PC-9 (cell line): ENCODE measurements around the gene BRCC3. TPM values are rescaled to one million over a fixed set of nuclear protein-coding genes. Genes with fewer than 3 reads are reported as not detected.

ENCODE experiments used
- BruUV-seq: library from RNA; stranded (reverse); fragments of 400-500 nt; replicated peaks from 2 replicates; lab custom pipeline; 2021; lab: Mats Ljungman, UMichigan
- CTCF ChIA-PET: fragments of 300-600 bp; sonication (Branson Sonifier 250); formaldehyde crosslinking; loops from one replicate; lab custom pipeline; 2022; ENCODE audit warnings: antibody characterized with exemption; lab: Charles Lee
- POLR2A ChIA-PET: fragments of 300-600 bp; sonication (Branson Sonifier 250); formaldehyde crosslinking; loops from one replicate; lab custom pipeline; 2022; ENCODE audit warnings: antibody characterized with exemption; ENCODE audit not compliant: unreplicated experiment; lab: Charles Lee
- DNase-seq, 2 experiments: peaks; one replicate each; pipeline versions ENCODE4 v3.0.0 to v3.0.0-alpha.2; 2015 to 2022; ENCODE audit warnings: mixed read lengths in 1 of 2
- H2AFZ ChIP-seq: fragments of 200-600 bp; sonication (generic); 2 replicates; pipeline ENCODE4 v1.8.1; 2017; ENCODE audit warnings: antibody characterized with exemption
- H3F3A ChIP-seq: fragments of 200-600 bp; sonication (generic); 2 replicates; pipeline ENCODE4 v1.8.1; 2017; ENCODE audit warnings: antibody characterized with exemption, mild to moderate bottlenecking, low read depth; ENCODE audit not compliant: insufficient read depth
- H3K27ac ChIP-seq: fragments of 200-600 bp; sonication (generic); 2 replicates; pipeline ENCODE4 v1.6.1; 2016; ENCODE audit warnings: mixed run types
- H3K27me3 ChIP-seq: fragments of 200-600 bp; sonication (generic); 2 replicates; pipeline ENCODE4 v1.6.1; 2016; ENCODE audit warnings: low read depth, mixed run types; ENCODE audit not compliant: insufficient read depth
- H3K36me3 ChIP-seq: fragments of 200-600 bp; sonication (generic); 2 replicates; pipeline ENCODE4 v1.6.1; 2016; ENCODE audit warnings: low read depth, mixed run types
- H3K4me1 ChIP-seq: fragments of 200-600 bp; sonication (generic); replicated peaks from 2 replicates; pipeline ENCODE4 v1.6.1; 2016; ENCODE audit warnings: mixed run types; ENCODE audit not compliant: insufficient read depth
- H3K4me2 ChIP-seq: fragments of 200-600 bp; sonication (generic); 2 replicates; pipeline ENCODE4 v1.6.1; 2017; ENCODE audit warnings: mixed run types
- H3K4me3 ChIP-seq: fragments of 200-600 bp; sonication (generic); 2 replicates; pipeline ENCODE4 v1.6.1; 2016; ENCODE audit warnings: mixed run types
- H3K79me2 ChIP-seq: fragments of 200-600 bp; sonication (generic); 2 replicates; pipeline ENCODE4 v1.6.1; 2017; ENCODE audit warnings: low read depth, mixed run types
- H3K9me2 ChIP-seq: fragments of 200-600 bp; sonication (generic); 2 replicates; pipeline ENCODE4 v1.8.1; 2017; ENCODE audit warnings: mild to moderate bottlenecking; ENCODE audit not compliant: insufficient read depth
- H3K9me3 ChIP-seq: fragments of 200-600 bp; sonication (generic); 2 replicates; pipeline ENCODE4 v1.8.1; 2016; ENCODE audit warnings: low read depth; ENCODE audit not compliant: insufficient read depth
- H4K20me1 ChIP-seq: fragments of 200-600 bp; sonication (generic); 2 replicates; pipeline ENCODE4 v1.8.1; 2017; ENCODE audit not compliant: insufficient read depth
- CTCF ChIP-seq: fragments of 200-600 bp; sonication (generic); conservative IDR thresholded peaks from 2 replicates; pipeline ENCODE4 v1.6.1; 2017; ENCODE audit warnings: mixed run types, antibody characterized with exemption, mild to moderate bottlenecking, moderate library complexity
- EZH2 ChIP-seq: fragments of 200-600 bp; sonication (generic); IDR thresholded peaks from 2 replicates; pipeline ENCODE4 v1.8.0; 2017; ENCODE audit warnings: antibody characterized with exemption, low read depth
- intact Hi-C: fragments of 100-400 bp; cut with micrococcal nuclease; formaldehyde crosslinking; loops from one replicate; pipeline ENCODE4 v1.10.0; 2022; ENCODE audit not compliant: unreplicated experiment
- total RNA-seq: library from RNA; stranded (reverse); gene quantifications from 2 replicates; pipeline ENCODE4 v1.2.3, GENCODE V29; 2021

BRCC3 gene
- total RNA-seq, 1 experiment from 2014 or later: 52.0 TPM

- no TSS peak for BruUV-seq
These were observed 56.6 kb downstream of the BRCC3 start for GRCh38 chrX:155127940-155128339.

GRCh38 chrX:155132110-155132509 lies 60.8 kb downstream of the BRCC3 start:
- TF ChIP-seq EZH2: no peak
- no peak for TF ChIP-seq CTCF
- DNase-seq: no peak
- Histone ChIP-seq H3K9me2 (no peaks in the 10 kb centered on the region), H3F3A (no peaks in the 10 kb centered on the region), H3K4me2 (no peak overlapping the region), H3K27ac (no peak overlapping the region), H3K9me3 (no peaks in the 10 kb centered on the region), H3K79me2 (no peaks in the 10 kb centered on the region), H3K36me3 (no peaks in the 10 kb centered on the region), H4K20me1 (no peaks in the 10 kb centered on the region), H3K4me1 (no peaks in the 10 kb centered on the region), H2AFZ (no peak overlapping the region), H3K27me3 (no peaks in the 10 kb centered on the region), H3K4me3 (no peak overlapping the region)
- intact Hi-C loops: no loop called here
- POLR2A ChIA-PET: no interaction called here
- CTCF ChIA-PET: interaction anchor here (1.3 kb wide), 1 partner anchor 214 kb away, joined by 3 read pairs; no protein-coding TSS in a partner anchor
- BruUV-seq: no TSS peak

More at GRCh38 chrX:155127940-155128339, 56.6 kb downstream of the BRCC3 start:
- no peaks in the 10 kb centered on the region for H3F3A ChIP-seq
- H3K4me3 ChIP-seq: no peak overlapping the region
- no peaks in the 10 kb centered on the region for H3K9me2 ChIP-seq
- no peak overlapping the region for H3K4me2 ChIP-seq
- no peak overlapping the region for H3K27ac ChIP-seq
- no peaks in the 10 kb centered on the region for H3K4me1 ChIP-seq
- no peaks in the 10 kb centered on the region for H3K9me3 ChIP-seq
- ChIA-PET POLR2A (no interaction called here), CTCF (no interaction called here)
- H4K20me1 ChIP-seq: no peaks in the 10 kb centered on the region
- intact Hi-C loops: no loop called here
- H3K27me3 ChIP-seq: no peaks in the 10 kb centered on the region
- no peaks in the 10 kb centered on the region for H3K36me3 ChIP-seq
- no peak overlapping the region for H2AFZ ChIP-seq
- TF ChIP-seq EZH2 (no peak), CTCF (no peak)
- DNase-seq: no peak
- H3K79me2 ChIP-seq: no peaks in the 10 kb centered on the region

GRCh38 chrX:155134255-155134654 lies 62.9 kb downstream of the BRCC3 start:
- no peak overlapping the region for H3K27ac ChIP-seq
- no peaks in the 10 kb centered on the region for H3F3A ChIP-seq
- intact Hi-C loops: no loop called here
- no peak overlapping the region for H2AFZ ChIP-seq
- H3K9me2 ChIP-seq: no peaks in the 10 kb centered on the region
- H3K36me3 ChIP-seq: no peaks in the 10 kb centered on the region
- TF ChIP-seq CTCF: no peak
- no peak for TF ChIP-seq EZH2
- no TSS peak for BruUV-seq
- ChIA-PET POLR2A (no interaction called here), CTCF (no interaction called here)
- no peak for DNase-seq
- H3K27me3 ChIP-seq: no peaks in the 10 kb centered on the region
- H3K4me2 ChIP-seq: no peak overlapping the region
- no peaks in the 10 kb centered on the region for H3K4me1 ChIP-seq
- no peak overlapping the region for H3K4me3 ChIP-seq
- H3K79me2 ChIP-seq: no peaks in the 10 kb centered on the region
- H4K20me1 ChIP-seq: no peaks in the 10 kb centered on the region
- H3K9me3 ChIP-seq: no peaks in the 10 kb centered on the region
